OCI-LY3 (cell line): Measurements from ENCODE around the gene IRAK3.

Experiments
- EZH2phosphoT487 ChIP-seq: fragments of 200-600 bp; shearing (Covaris generic); IDR thresholded peaks from 2 replicates; pipeline ENCODE4 v1.6.1; 2018; ENCODE audit warnings: antibody characterized with exemption, mixed run types, low read depth
- TF ChIP-seq, protein P1 (sequence below): fragments of 200-600, 300-600 bp; sonication (generic); IDR thresholded peaks from 2 replicates; pipeline ENCODE4 v1.5.1; 2014; ENCODE audit warnings: antibody characterized with exemption, low read length, low read depth

DNA sequence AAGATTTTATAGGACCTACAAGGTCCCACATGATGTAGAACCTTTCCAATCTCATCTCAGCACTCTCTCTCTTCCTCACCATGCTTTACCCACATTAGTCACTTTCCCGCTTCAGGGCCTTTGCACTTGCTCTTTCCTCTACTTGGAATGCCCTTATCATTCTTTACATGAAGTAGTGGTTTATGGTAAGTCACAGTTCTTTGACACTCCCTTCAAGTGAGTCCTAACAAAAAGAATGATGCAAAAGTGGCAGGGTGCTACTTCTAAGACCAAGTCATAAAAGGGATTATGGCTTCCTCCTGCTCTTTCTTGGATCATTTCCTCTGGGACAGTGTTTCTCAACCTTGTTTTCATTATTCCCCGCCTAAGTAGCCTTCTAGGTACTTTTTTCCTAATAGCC, 32.4 kb upstream of the IRAK3 start:
- TF ChIP-seq, protein P1, sequence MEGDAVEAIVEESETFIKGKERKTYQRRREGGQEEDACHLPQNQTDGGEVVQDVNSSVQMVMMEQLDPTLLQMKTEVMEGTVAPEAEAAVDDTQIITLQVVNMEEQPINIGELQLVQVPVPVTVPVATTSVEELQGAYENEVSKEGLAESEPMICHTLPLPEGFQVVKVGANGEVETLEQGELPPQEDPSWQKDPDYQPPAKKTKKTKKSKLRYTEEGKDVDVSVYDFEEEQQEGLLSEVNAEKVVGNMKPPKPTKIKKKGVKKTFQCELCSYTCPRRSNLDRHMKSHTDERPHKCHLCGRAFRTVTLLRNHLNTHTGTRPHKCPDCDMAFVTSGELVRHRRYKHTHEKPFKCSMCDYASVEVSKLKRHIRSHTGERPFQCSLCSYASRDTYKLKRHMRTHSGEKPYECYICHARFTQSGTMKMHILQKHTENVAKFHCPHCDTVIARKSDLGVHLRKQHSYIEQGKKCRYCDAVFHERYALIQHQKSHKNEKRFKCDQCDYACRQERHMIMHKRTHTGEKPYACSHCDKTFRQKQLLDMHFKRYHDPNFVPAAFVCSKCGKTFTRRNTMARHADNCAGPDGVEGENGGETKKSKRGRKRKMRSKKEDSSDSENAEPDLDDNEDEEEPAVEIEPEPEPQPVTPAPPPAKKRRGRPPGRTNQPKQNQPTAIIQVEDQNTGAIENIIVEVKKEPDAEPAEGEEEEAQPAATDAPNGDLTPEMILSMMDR: no peak
- TF ChIP-seq EZH2phosphoT487: no peak
